ENCODE measurements around the gene AOPEP.

Gene AOPEP

DNA sequence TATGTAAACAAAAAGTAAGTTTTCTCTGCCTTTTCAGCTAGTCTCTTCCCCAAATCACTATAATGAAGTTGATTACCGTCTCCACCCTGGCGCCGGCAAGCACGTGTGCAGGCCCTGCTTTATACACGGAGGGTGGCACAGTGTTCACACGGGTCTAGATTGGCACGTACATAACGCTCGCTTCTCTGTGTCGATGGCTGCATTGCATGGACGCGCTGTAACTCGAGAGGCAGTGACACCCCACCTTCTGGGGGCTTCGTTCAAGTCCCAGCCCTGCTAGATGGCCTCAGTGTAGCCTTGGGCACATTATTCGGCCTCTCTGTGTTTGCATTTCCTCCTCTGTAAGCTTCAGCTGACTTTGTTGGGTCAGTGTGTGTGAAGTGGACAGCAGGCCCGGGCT lies 367.1 kb downstream of the AOPEP start:
- Histone ChIP-seq H3K9me3 (ENCODE audit: insufficient read depth, low read depth, low read length) (no peaks in the 10 kb centered on the region), H3K9me2 (replicated peaks; ENCODE audit: low read depth, low read length) (no peaks in the 10 kb centered on the region), H3K27me3 (ENCODE audit: insufficient read depth, low read length, poor library complexity, severe bottlenecking) (no peaks in the 10 kb centered on the region), H3K9ac (ENCODE audit: low read depth, low read length, poor library complexity, severe bottlenecking) (no peak overlapping the region), H3K4me1 (ENCODE audit: insufficient read depth, low read length, poor library complexity, severe bottlenecking) (peaks cover 48% of the 10 kb centered on the region), H3K36me3 (ENCODE audit: insufficient read depth, low read length) (no peaks in the 10 kb centered on the region), H3K4me3 (ENCODE audit: low read length, poor library complexity, severe bottlenecking) (no peak overlapping the region), H4K20me1 (ENCODE audit: insufficient read depth, low read length, poor library complexity, severe bottlenecking) (no peaks in the 10 kb centered on the region), H2AFZ (ENCODE audit: low read length) (no peak overlapping the region), H3F3A (ENCODE audit: low read depth) (no peaks in the 10 kb centered on the region), H3K79me2 (ENCODE audit: insufficient read depth, low read length) (no peaks in the 10 kb centered on the region), H3K4me2 (ENCODE audit: low read depth, low read length, poor library complexity, severe bottlenecking) (no peak overlapping the region)
- no peak for TF ChIP-seq CTCF (conservative IDR thresholded peaks at IDR 0.05; ENCODE audit: low read length)
- no peak for TF ChIP-seq EZH2phosphoT487 (IDR thresholded peaks at IDR 0.05; ENCODE audit: borderline replicate concordance)

- H3K4me2 ChIP-seq (ENCODE audit: low read depth, low read length, poor library complexity, severe bottlenecking) = no peak overlapping the region
- H3K9me2 ChIP-seq (replicated peaks; ENCODE audit: low read depth, low read length) = no peaks in the 10 kb centered on the region
- H3K36me3 ChIP-seq (ENCODE audit: insufficient read depth, low read length) = no peaks in the 10 kb centered on the region
- H3K9me3 ChIP-seq (ENCODE audit: insufficient read depth, low read depth, low read length) = no peaks in the 10 kb centered on the region
- H4K20me1 ChIP-seq (ENCODE audit: insufficient read depth, low read length, poor library complexity, severe bottlenecking) = no peaks in the 10 kb centered on the region
- no peak overlapping the region for H3K4me3 ChIP-seq (ENCODE audit: low read length, poor library complexity, severe bottlenecking)
- H2AFZ ChIP-seq (ENCODE audit: low read length) = no peak overlapping the region
- H3F3A ChIP-seq (ENCODE audit: low read depth) = no peaks in the 10 kb centered on the region
- no peak overlapping the region for H3K9ac ChIP-seq (ENCODE audit: low read depth, low read length, poor library complexity, severe bottlenecking)
- peaks cover 48% of the 10 kb centered on the region for H3K4me1 ChIP-seq (ENCODE audit: insufficient read depth, low read length, poor library complexity, severe bottlenecking)
- no peaks in the 10 kb centered on the region for H3K27me3 ChIP-seq (ENCODE audit: insufficient read depth, low read length, poor library complexity, severe bottlenecking)
- TF ChIP-seq EZH2phosphoT487 (IDR thresholded peaks at IDR 0.05; ENCODE audit: borderline replicate concordance) = no peak
- no peak for TF ChIP-seq CTCF (conservative IDR thresholded peaks at IDR 0.05; ENCODE audit: low read length)
- no peaks in the 10 kb centered on the region for H3K79me2 ChIP-seq (ENCODE audit: insufficient read depth, low read length)
Measured at GRCh38 chr9:95094002-95094401, 367.5 kb downstream of the AOPEP start.

DNA sequence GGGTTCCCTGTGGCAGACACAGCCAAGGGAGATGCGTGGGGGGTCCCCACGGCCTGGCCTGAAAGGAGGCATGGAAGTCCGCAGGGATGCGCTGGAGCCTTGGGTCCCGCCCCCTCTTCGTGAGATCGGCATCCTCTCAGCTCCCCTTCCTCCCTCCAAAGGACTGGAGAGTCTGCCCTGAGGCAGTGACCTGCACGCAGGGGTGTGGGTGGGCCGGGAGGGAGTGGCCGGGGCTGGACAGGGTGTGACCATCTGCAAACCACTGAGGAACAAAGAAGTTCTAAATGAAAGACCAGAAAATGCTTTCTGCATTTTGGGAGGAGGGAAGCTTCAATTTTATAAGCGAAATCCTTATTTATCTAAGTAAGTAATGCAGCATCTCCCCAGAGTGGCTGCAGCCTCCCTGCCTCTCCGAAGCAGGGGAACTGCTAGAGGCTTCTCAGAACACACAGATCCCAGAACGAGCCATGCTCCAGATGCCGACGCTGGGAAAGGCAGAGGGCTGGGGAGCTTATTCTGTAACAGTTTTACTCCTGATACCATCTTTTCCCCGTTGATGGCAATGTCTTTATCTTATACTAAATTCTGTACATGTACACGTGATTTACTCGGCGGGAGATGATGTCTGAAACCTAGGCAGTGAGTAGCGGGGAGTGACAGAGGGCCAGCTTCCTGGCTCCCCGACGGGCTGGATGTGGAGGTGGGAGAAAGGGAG lies 369.3 kb downstream of the AOPEP start:
- Histone ChIP-seq H2AFZ (ENCODE audit: low read length) (no peak overlapping the region), H3K79me2 (ENCODE audit: insufficient read depth, low read length) (no peaks in the 10 kb centered on the region), H3K36me3 (ENCODE audit: insufficient read depth, low read length) (0 out of 2 replicates have a peak, but pooled peaks cover 3% of the 10 kb centered on the region), H3F3A (ENCODE audit: low read depth) (no peaks in the 10 kb centered on the region), H3K4me3 (ENCODE audit: low read length, poor library complexity, severe bottlenecking) (no peak overlapping the region), H3K4me2 (ENCODE audit: low read depth, low read length, poor library complexity, severe bottlenecking) (no peak overlapping the region), H4K20me1 (ENCODE audit: insufficient read depth, low read length, poor library complexity, severe bottlenecking) (no peaks in the 10 kb centered on the region), H3K9ac (ENCODE audit: low read depth, low read length, poor library complexity, severe bottlenecking) (no peak overlapping the region), H3K9me3 (ENCODE audit: insufficient read depth, low read depth, low read length) (no peaks in the 10 kb centered on the region), H3K4me1 (ENCODE audit: insufficient read depth, low read length, poor library complexity, severe bottlenecking) (peaks cover 35% of the 10 kb centered on the region), H3K9me2 (replicated peaks; ENCODE audit: low read depth, low read length) (no peaks in the 10 kb centered on the region), H3K27me3 (ENCODE audit: insufficient read depth, low read length, poor library complexity, severe bottlenecking) (no peaks in the 10 kb centered on the region)
- TF ChIP-seq CTCF (conservative IDR thresholded peaks at IDR 0.05; ENCODE audit: low read length) (no peak), EZH2phosphoT487 (IDR thresholded peaks at IDR 0.05; ENCODE audit: borderline replicate concordance) (no peak)
